ENCODE results near the gene CCNDBP1.
"Not testable (repeated sequence)": the region's sequence is repeated elsewhere in the genome, so short reads cannot be mapped to it uniquely, and the experiment has no call there.

Gene CCNDBP1

DNA sequence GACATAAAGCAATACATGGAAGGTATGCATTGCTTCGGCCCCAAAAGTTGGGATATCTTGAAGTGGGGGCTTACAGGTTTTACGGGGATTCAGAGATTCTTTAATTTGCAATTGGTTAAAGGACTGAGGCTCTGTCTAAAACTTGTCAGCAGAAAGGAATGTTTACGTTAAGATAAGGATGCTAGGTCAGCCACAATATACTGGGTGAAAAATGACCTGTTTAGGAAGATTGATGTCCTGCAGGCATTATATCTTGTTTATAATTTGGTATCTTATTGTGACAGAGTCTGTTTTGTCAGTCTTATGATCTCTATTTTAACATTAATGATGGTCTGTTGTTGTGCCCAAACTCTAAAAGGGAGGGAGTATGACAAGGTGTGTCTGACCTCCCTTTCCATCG, 15.3 kb upstream of the CCNDBP1 start:
- Histone ChIP-seq H3K4me2 (ENCODE audit: insufficient read depth, low read length) (no peak overlapping the region), H3K36me3 (ENCODE audit: insufficient read depth, low read length) (peaks cover 20% of the 10 kb centered on the region), H3K9me3 (ENCODE audit: insufficient read depth, low read length, severe bottlenecking) (no peaks in the 10 kb centered on the region), H3K4me1 (ENCODE audit: insufficient read depth, low read length) (no peaks in the 10 kb centered on the region), H3K79me2 (ENCODE audit: insufficient read depth, low read length) (no peaks in the 10 kb centered on the region), H3K9ac (ENCODE audit: low read depth, low read length) (no peak overlapping the region), H3K27ac (ENCODE audit: low read length) (no peak overlapping the region), H2AFZ (ENCODE audit: low read depth, low read length) (no peak overlapping the region), H3K4me3 (ENCODE audit: low read depth in 1 of 2, low read length in 2 of 2) (no peak overlapping the region), H3K27me3 (ENCODE audit: insufficient read depth, low read length, poor library complexity) (no peaks in the 10 kb centered on the region), H4K20me1 (ENCODE audit: insufficient read depth, low read length) (no peaks in the 10 kb centered on the region)
- DNase-seq (no peak), ATAC-seq (ENCODE audit: insufficient read depth, low read depth) (no peak)
- TF ChIP-seq, protein P1, sequence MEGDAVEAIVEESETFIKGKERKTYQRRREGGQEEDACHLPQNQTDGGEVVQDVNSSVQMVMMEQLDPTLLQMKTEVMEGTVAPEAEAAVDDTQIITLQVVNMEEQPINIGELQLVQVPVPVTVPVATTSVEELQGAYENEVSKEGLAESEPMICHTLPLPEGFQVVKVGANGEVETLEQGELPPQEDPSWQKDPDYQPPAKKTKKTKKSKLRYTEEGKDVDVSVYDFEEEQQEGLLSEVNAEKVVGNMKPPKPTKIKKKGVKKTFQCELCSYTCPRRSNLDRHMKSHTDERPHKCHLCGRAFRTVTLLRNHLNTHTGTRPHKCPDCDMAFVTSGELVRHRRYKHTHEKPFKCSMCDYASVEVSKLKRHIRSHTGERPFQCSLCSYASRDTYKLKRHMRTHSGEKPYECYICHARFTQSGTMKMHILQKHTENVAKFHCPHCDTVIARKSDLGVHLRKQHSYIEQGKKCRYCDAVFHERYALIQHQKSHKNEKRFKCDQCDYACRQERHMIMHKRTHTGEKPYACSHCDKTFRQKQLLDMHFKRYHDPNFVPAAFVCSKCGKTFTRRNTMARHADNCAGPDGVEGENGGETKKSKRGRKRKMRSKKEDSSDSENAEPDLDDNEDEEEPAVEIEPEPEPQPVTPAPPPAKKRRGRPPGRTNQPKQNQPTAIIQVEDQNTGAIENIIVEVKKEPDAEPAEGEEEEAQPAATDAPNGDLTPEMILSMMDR (IDR thresholded peaks at IDR 0.05; ENCODE audit: borderline replicate concordance, extremely low read depth, low read length, poor library complexity, severe bottlenecking), result no peak
- TF ChIP-seq EZH2 (IDR thresholded peaks at IDR 0.05; ENCODE audit: borderline replicate concordance, low read depth, low read length, severe bottlenecking), result no peak

DNA sequence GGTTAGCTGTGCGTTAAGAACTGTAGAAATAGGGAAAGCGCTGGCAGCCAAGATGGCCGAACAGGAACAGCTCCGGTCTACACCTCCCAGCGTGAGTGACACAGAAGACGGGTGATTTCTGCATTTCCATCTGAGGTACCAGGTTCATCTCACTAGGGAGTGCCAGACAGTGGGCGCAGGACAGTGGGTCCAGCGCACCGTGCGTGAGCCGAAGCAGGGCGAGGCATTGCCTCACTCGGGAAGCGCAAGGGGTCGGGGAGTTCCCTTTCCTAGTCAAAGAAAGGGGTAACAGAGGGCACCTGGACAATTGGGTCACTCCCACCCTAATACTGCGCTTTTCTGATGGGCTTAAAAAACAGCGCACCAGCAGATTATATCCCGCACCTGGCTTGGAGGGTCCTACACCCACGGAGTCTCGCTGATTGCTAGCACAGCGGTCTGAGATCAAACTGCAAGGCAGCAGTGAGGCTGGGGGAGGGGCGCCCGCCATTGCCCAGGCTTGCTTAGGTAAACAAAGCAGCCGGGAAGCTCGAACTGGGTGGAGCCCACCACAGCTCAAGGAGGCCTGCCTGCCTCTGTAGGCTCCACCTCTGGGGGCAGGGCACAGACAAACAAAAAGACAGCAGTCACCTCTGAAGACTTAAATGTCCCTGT, 9.4 kb upstream of the CCNDBP1 start:
- not testable (repeated sequence) for ATAC-seq (ENCODE audit: insufficient read depth, low read depth); H3K79me2 ChIP-seq (ENCODE audit: insufficient read depth, low read length); H3K4me3 ChIP-seq (ENCODE audit: low read depth in 1 of 2, low read length in 2 of 2); H3K9ac ChIP-seq (ENCODE audit: low read depth, low read length); H4K20me1 ChIP-seq (ENCODE audit: insufficient read depth, low read length); H2AFZ ChIP-seq (ENCODE audit: low read depth, low read length); DNase-seq; H3K4me2 ChIP-seq (ENCODE audit: insufficient read depth, low read length); H3K27ac ChIP-seq (ENCODE audit: low read length); H3K4me1 ChIP-seq (ENCODE audit: insufficient read depth, low read length); H3K27me3 ChIP-seq (ENCODE audit: insufficient read depth, low read length, poor library complexity); H3K9me3 ChIP-seq (ENCODE audit: insufficient read depth, low read length, severe bottlenecking)
- H3K36me3 ChIP-seq (ENCODE audit: insufficient read depth, low read length), result peaks cover 32% of the 10 kb centered on the region

DNA sequence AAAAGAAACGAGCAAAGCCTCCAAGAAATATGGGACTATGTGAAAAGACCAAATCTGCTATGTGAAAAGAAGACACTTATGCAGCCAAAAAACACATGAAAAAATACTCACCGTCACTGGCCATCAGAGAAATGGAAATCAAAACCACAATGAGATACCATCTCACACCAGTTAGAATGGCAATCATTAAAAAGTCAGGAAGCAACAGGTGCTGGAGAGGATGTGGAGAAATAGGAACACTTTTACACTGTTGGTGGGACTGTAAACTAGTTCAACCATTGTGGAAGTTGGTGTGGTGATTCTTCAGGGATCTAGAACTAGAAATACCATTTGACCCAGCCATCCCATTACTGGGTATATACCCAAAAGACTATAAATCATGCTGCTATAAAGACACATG, 8.1 kb upstream of the CCNDBP1 start:
- not testable (repeated sequence) for H3K4me2 ChIP-seq (ENCODE audit: insufficient read depth, low read length); H2AFZ ChIP-seq (ENCODE audit: low read depth, low read length); DNase-seq; H3K4me1 ChIP-seq (ENCODE audit: insufficient read depth, low read length); H3K27ac ChIP-seq (ENCODE audit: low read length); ATAC-seq (ENCODE audit: insufficient read depth, low read depth); H3K4me3 ChIP-seq (ENCODE audit: low read depth in 1 of 2, low read length in 2 of 2); H3K9me3 ChIP-seq (ENCODE audit: insufficient read depth, low read length, severe bottlenecking); H4K20me1 ChIP-seq (ENCODE audit: insufficient read depth, low read length); H3K27me3 ChIP-seq (ENCODE audit: insufficient read depth, low read length, poor library complexity); H3K9ac ChIP-seq (ENCODE audit: low read depth, low read length); H3K79me2 ChIP-seq (ENCODE audit: insufficient read depth, low read length)
- peaks cover 30% of the 10 kb centered on the region for H3K36me3 ChIP-seq (ENCODE audit: insufficient read depth, low read length)

DNA sequence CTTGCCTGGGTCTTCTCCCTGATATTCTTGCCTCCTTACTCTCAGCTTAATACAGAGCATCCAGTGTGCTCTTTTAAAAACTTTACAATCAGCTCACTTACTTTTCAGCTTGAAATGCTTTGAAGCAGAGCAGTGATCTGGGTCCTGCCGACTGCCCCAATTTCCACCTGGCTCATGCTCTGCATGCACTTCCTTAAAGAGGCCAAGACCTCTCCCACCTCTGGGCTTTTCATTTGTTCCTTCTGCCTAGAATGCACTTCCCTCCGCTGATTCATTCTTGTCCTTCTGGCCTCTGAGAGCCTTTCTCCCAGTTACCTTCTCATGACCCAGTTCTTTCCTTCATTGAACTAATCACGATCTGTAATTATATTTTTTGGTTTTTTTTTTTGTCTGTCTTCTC, 1.9 kb upstream of the CCNDBP1 start:
- no peak overlapping the region for H3K27ac ChIP-seq (ENCODE audit: low read length)

More for the DNA sequence above, 1.9 kb upstream of the CCNDBP1 start:
- H3K27me3 ChIP-seq (ENCODE audit: insufficient read depth, low read length, poor library complexity), result no peaks in the 10 kb centered on the region
- H3K4me2 ChIP-seq (ENCODE audit: insufficient read depth, low read length), result no peak overlapping the region
- no peaks in the 10 kb centered on the region for H4K20me1 ChIP-seq (ENCODE audit: insufficient read depth, low read length)
- H3K9ac ChIP-seq (ENCODE audit: low read depth, low read length), result no peak overlapping the region
- H3K79me2 ChIP-seq (ENCODE audit: insufficient read depth, low read length), result peaks cover 16% of the 10 kb centered on the region
- H3K9me3 ChIP-seq (ENCODE audit: insufficient read depth, low read length, severe bottlenecking), result no peaks in the 10 kb centered on the region
- no peak overlapping the region for H3K4me3 ChIP-seq (ENCODE audit: low read depth in 1 of 2, low read length in 2 of 2)
- peaks cover 30% of the 10 kb centered on the region for H3K4me1 ChIP-seq (ENCODE audit: insufficient read depth, low read length)
- no peak overlapping the region for H2AFZ ChIP-seq (ENCODE audit: low read depth, low read length)
- DNase-seq (no peak), ATAC-seq (ENCODE audit: insufficient read depth, low read depth) (no peak)
- peaks cover 9% of the 10 kb centered on the region; the same call in 1 of the 2 replicates for H3K36me3 ChIP-seq (ENCODE audit: insufficient read depth, low read length)
- TF ChIP-seq, protein P1 (IDR thresholded peaks at IDR 0.05; ENCODE audit: borderline replicate concordance, extremely low read depth, low read length, poor library complexity, severe bottlenecking), result no peak
- TF ChIP-seq EZH2 (IDR thresholded peaks at IDR 0.05; ENCODE audit: borderline replicate concordance, low read depth, low read length, severe bottlenecking), result no peak

Measured in DND-41 (cell line).